ENCODE data around the gene CS.

- TF ChIP-seq GATA2 (IDR thresholded peaks at IDR 0.05; ENCODE audit: low read depth, low read length) (no peak), GATA3 (IDR thresholded peaks at IDR 0.05; ENCODE audit: low read depth, low read length) (no peak)
Measured at GRCh38 chr12:56299308-56299852, 750 bp downstream of the CS start.
